CD4-positive, alpha-beta T cell treated with Interleukin-10 for 1 hour (primary cell): ENCODE results near the gene HRK.

Experiments used
- DNase-seq: peaks from one replicate; pipeline ENCODE4 v3.0.0-alpha.2; 2020

Gene HRK

GRCh38 chr12:116897476-116897875 lies 16.2 kb upstream of the HRK start:
- DNase-seq = no peak

GRCh38 chr12:116896411-116896924 lies 15.2 kb upstream of the HRK start:
- no peak for DNase-seq

- no peak for DNase-seq
These were observed 13.7 kb upstream of the HRK start for GRCh38 chr12:116894913-116895312.

- DNase-seq = no peak
These were observed 11.3 kb upstream of the HRK start for GRCh38 chr12:116892349-116893140.

- DNase-seq = no peak
These were observed 9.8 kb upstream of the HRK start for GRCh38 chr12:116891019-116891418.

- DNase-seq = no peak
These were observed 9.1 kb upstream of the HRK start for GRCh38 chr12:116890330-116890729.

- no peak for DNase-seq
These were observed 6.7 kb upstream of the HRK start for GRCh38 chr12:116887897-116888296.

GRCh38 chr12:116887244-116887643 lies 6.0 kb upstream of the HRK start:
- DNase-seq = no peak

- DNase-seq = no peak
These were observed 4.2 kb upstream of the HRK start for GRCh38 chr12:116885491-116885890.

- DNase-seq = no peak
These were observed 3.6 kb upstream of the HRK start for GRCh38 chr12:116884871-116885270.

GRCh38 chr12:116882742-116883141 lies 1.5 kb upstream of the HRK start:
- no peak for DNase-seq

GRCh38 chr12:116881877-116882507 lies 751 bp upstream of the HRK start:
- no peak for DNase-seq

GRCh38 chr12:116880817-116881324 lies 370 bp downstream of the HRK start:
- DNase-seq = no peak

- DNase-seq = no peak
These were observed 926 bp downstream of the HRK start for GRCh38 chr12:116880213-116880816.

- DNase-seq = no peak
These were observed 1.6 kb downstream of the HRK start for GRCh38 chr12:116879509-116880212.

- DNase-seq = no peak
These were observed 2.4 kb downstream of the HRK start for GRCh38 chr12:116878567-116879508.

- no peak for DNase-seq
These were observed 4.9 kb downstream of the HRK start for GRCh38 chr12:116876151-116876869.

GRCh38 chr12:116874324-116874995 lies 6.8 kb downstream of the HRK start:
- DNase-seq = no peak

- no peak for DNase-seq
These were observed 10.9 kb downstream of the HRK start for GRCh38 chr12:116870306-116870705.

- no peak for DNase-seq
These were observed 13.7 kb downstream of the HRK start for GRCh38 chr12:116867523-116867922.
